HCT116 (cell line): ENCODE results near the gene NOC4L. TPM values are rescaled to one million over a fixed set of nuclear protein-coding genes. Genes with fewer than 3 reads are reported as not detected.

Experiments
- ATAC-seq: fragments of 200-7000 bp; cut with Tn5 transposase; 2 replicates; pipeline ENCODE4 v1.9.1; 2020; ENCODE audit warnings: mild to moderate bottlenecking, moderate library complexity
- BruUV-seq: library from RNA; stranded (reverse); fragments of 400-500 nt; replicated peaks from 2 replicates; lab custom pipeline; 2021; lab: Mats Ljungman, UMichigan
- CTCF ChIA-PET: fragments of 300-600 bp; sonication (Branson Sonifier 250); formaldehyde crosslinking; loops from one replicate; lab custom pipeline; 2021; ENCODE audit warnings: antibody characterized with exemption; lab: Charles Lee
- POLR2A ChIA-PET: fragments of 300-600, 350-600 bp; sonication (Branson Sonifier 250); formaldehyde crosslinking; loops from one replicate; lab custom pipeline; 2021; ENCODE audit warnings: antibody characterized with exemption; lab: Charles Lee
- RAD21 ChIA-PET, 2 experiments: fragments of 300-600 bp; sonication (Branson Sonifier 250); formaldehyde crosslinking; loops; one replicate each; lab custom pipeline; 2023; ENCODE audit warnings: low total read pairs in 2 of 2; ENCODE audit not compliant: uncharacterized antibody in 2 of 2, unreplicated experiment in 2 of 2, low non-redundant PET in 1 of 2; lab: Charles Lee
- DNase-seq: peaks from one replicate; pipeline ENCODE4 v3.0.0-alpha.2; 2010; ENCODE audit warnings: low read depth, low spot score
- H2AFZ ChIP-seq: fragments of 200-600 bp; shearing (Covaris generic), sonication (generic); 2 replicates; pipeline ENCODE4 v1.6.1; 2017; ENCODE audit warnings: low read depth, mixed run types, mixed read lengths, antibody characterized with exemption, low read length; ENCODE audit not compliant: poor library complexity, severe bottlenecking
- H3K27ac ChIP-seq: 2 replicates; pipeline ENCODE4 v1.5.1; 2012; ENCODE audit warnings: low read depth, low read length
- H3K27me3 ChIP-seq: fragments of 200-600 bp; sonication (generic); 2 replicates; pipeline ENCODE4 v1.6.1; 2016; ENCODE audit warnings: mixed run types, low read length, mixed read lengths; ENCODE audit not compliant: insufficient read depth
- H3K36me3 ChIP-seq, 2 experiments: fragments of 200-500 bp in 1 of 2; fragments of 200-600 bp in 1 of 2; sonication (Bioruptor generic) in 1 of 2; sonication (generic) in 1 of 2; 2 replicates each; pipeline versions ENCODE4 v1.5.1 to v1.6.1; 2014 to 2016; ENCODE audit warnings: low read length in 2 of 2, inconsistent platforms in 1 of 2, mixed read lengths in 1 of 2, mixed run types in 1 of 2; ENCODE audit not compliant: insufficient read depth in 2 of 2, control insufficient read depth in 1 of 2
- H3K4me1 ChIP-seq, 2 experiments: fragments of 200-600 bp in 1 of 2; sonication (generic) in 1 of 2; 2 replicates each; pipeline versions ENCODE4 v1.5.1 to v1.6.1; 2012 to 2017; ENCODE audit warnings: low read length in 2 of 2, inconsistent platforms in 1 of 2, mild to moderate bottlenecking in 1 of 2, mixed read lengths in 1 of 2, mixed run types in 1 of 2, moderate library complexity in 1 of 2; ENCODE audit not compliant: insufficient read depth in 2 of 2, control insufficient read depth in 1 of 2
- H3K4me2 ChIP-seq: fragments of 200-600 bp; sonication (generic); 2 replicates; pipeline ENCODE4 v1.6.1; 2017; ENCODE audit warnings: mixed run types, low read length, mixed read lengths
- H3K4me3 ChIP-seq, 2 experiments: fragments of 200-600 bp in 1 of 2; sonication (generic) in 1 of 2; replicated peaks in 1 of 2; 2 replicates each; pipeline ENCODE4 v1.5.1; 2011 to 2016; ENCODE audit warnings: low read length in 2 of 2, control low read depth in 1 of 2, low read depth in 1 of 2, mild to moderate bottlenecking in 1 of 2, mixed read lengths in 1 of 2, mixed run types in 1 of 2
- H3K79me2 ChIP-seq: fragments of 200-600 bp; sonication (generic); 2 replicates; pipeline ENCODE4 v1.6.1; 2017; ENCODE audit warnings: mild to moderate bottlenecking, mixed run types, low read length, moderate library complexity, mixed read lengths; ENCODE audit not compliant: insufficient read depth
- H3K9ac ChIP-seq: fragments of 200-600 bp; sonication (generic); 2 replicates; pipeline ENCODE4 v1.6.1; 2016; ENCODE audit warnings: low read length, mixed read lengths
- H3K9me2 ChIP-seq: fragments of 200-600 bp; sonication (generic), shearing (Covaris generic); 2 replicates; pipeline ENCODE4 v1.6.1; 2017; ENCODE audit warnings: mixed run types, mild to moderate bottlenecking, moderate library complexity; ENCODE audit not compliant: insufficient read depth
- H3K9me3 ChIP-seq, 2 experiments: fragments of 200-500 bp in 1 of 2; fragments of 200-600 bp in 1 of 2; sonication (Bioruptor generic) in 1 of 2; sonication (generic) in 1 of 2; 2 replicates each; pipeline ENCODE4 v1.6.1; 2014 to 2017; ENCODE audit warnings: low read length in 2 of 2, mixed read lengths in 2 of 2, inconsistent platforms in 1 of 2, low read depth in 1 of 2, mild to moderate bottlenecking in 1 of 2, mixed run types in 1 of 2, moderate library complexity in 1 of 2; ENCODE audit not compliant: control insufficient read depth in 1 of 2, insufficient read depth in 1 of 2
- H4K20me1 ChIP-seq: fragments of 200-600 bp; sonication (generic), shearing (Covaris generic); 2 replicates; pipeline ENCODE4 v1.6.1; 2017; ENCODE audit warnings: mixed run types, mild to moderate bottlenecking, moderate library complexity; ENCODE audit not compliant: insufficient read depth
- CBX3 ChIP-seq: IDR thresholded peaks from 2 replicates; pipeline ENCODE4 v1.6.1; 2012; ENCODE audit warnings: low read depth
- FOSL1 ChIP-seq: IDR thresholded peaks from 2 replicates; pipeline ENCODE4 v1.6.1; 2012; ENCODE audit warnings: low read depth
- JUND ChIP-seq: IDR thresholded peaks from 2 replicates; pipeline ENCODE4 v1.6.1; 2012
- POLR2AphosphoS5 ChIP-seq: IDR thresholded peaks from 2 replicates; pipeline ENCODE4 v1.6.1; 2011; ENCODE audit warnings: mild to moderate bottlenecking, low read depth, low read length, moderate library complexity
- RAD21 ChIP-seq: IDR thresholded peaks from 2 replicates; pipeline ENCODE4 v1.6.1; 2012; ENCODE audit warnings: low read depth, mild to moderate bottlenecking
- SIN3A ChIP-seq: IDR thresholded peaks from 2 replicates; pipeline ENCODE4 v1.6.1; 2012; ENCODE audit warnings: low read depth
- TCF7L2 ChIP-seq: IDR thresholded peaks from 2 replicates; pipeline ENCODE4 v1.7.0; 2011; ENCODE audit warnings: borderline replicate concordance, inconsistent platforms; ENCODE audit not compliant: insufficient read depth, insufficient read length; ENCODE audit errors: extremely low read depth
- ZBTB33 ChIP-seq: IDR thresholded peaks from 2 replicates; pipeline ENCODE4 v1.6.1; 2011; ENCODE audit warnings: mild to moderate bottlenecking, low read length, moderate library complexity; ENCODE audit not compliant: insufficient replicate concordance; ENCODE audit errors: extremely low read depth
- ZFX ChIP-seq: fragments of 450-650 bp; IDR thresholded peaks from 2 replicates; pipeline ENCODE4 v1.6.1; 2017
- intact Hi-C: fragments of 100-400 bp; cut with micrococcal nuclease; formaldehyde crosslinking; loops from 2 replicates; pipeline ENCODE4 v1.10.0; 2022
- total RNA-seq: library from RNA; stranded (reverse); gene quantifications from one replicate; pipeline ENCODE4 v1.2.1, GENCODE V29; 2021; ENCODE audit not compliant: unreplicated experiment
- TF ChIP-seq, protein P1 (sequence below): IDR thresholded peaks from 2 replicates; pipeline ENCODE4 v1.6.1; 2012
- TF ChIP-seq, protein P2 (sequence below): IDR thresholded peaks from 2 replicates; pipeline ENCODE4 v1.6.1; 2012; ENCODE audit warnings: low read depth

NOC4L gene
- total RNA-seq, 1 experiment from 2014 or later, result 47.6 TPM

- TF ChIP-seq, protein P1, sequence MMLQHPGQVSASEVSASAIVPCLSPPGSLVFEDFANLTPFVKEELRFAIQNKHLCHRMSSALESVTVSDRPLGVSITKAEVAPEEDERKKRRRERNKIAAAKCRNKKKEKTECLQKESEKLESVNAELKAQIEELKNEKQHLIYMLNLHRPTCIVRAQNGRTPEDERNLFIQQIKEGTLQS, result no peak
- TF ChIP-seq SIN3A (no peak), JUND (no peak), POLR2AphosphoS5 (no peak), ZFX (no peak), TCF7L2 (no peak), FOSL1 (no peak), ZBTB33 (no peak), RAD21 (no peak), CBX3 (no peak)
- TF ChIP-seq, protein P2, sequence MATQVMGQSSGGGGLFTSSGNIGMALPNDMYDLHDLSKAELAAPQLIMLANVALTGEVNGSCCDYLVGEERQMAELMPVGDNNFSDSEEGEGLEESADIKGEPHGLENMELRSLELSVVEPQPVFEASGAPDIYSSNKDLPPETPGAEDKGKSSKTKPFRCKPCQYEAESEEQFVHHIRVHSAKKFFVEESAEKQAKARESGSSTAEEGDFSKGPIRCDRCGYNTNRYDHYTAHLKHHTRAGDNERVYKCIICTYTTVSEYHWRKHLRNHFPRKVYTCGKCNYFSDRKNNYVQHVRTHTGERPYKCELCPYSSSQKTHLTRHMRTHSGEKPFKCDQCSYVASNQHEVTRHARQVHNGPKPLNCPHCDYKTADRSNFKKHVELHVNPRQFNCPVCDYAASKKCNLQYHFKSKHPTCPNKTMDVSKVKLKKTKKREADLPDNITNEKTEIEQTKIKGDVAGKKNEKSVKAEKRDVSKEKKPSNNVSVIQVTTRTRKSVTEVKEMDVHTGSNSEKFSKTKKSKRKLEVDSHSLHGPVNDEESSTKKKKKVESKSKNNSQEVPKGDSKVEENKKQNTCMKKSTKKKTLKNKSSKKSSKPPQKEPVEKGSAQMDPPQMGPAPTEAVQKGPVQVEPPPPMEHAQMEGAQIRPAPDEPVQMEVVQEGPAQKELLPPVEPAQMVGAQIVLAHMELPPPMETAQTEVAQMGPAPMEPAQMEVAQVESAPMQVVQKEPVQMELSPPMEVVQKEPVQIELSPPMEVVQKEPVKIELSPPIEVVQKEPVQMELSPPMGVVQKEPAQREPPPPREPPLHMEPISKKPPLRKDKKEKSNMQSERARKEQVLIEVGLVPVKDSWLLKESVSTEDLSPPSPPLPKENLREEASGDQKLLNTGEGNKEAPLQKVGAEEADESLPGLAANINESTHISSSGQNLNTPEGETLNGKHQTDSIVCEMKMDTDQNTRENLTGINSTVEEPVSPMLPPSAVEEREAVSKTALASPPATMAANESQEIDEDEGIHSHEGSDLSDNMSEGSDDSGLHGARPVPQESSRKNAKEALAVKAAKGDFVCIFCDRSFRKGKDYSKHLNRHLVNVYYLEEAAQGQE, result no peak
- H4K20me1 ChIP-seq, result no peaks in the 10 kb centered on the region
- H3K9me3 ChIP-seq, result no peaks in the 10 kb centered on the region
- CTCF ChIA-PET, result no interaction called here
- POLR2A ChIA-PET, result no interaction called here
- DNase-seq (no peak), ATAC-seq (no peak)
- no peaks in the 10 kb centered on the region for H3K27me3 ChIP-seq
- RAD21 ChIA-PET, result no interaction called here
- no peaks in the 10 kb centered on the region for H3K79me2 ChIP-seq
- no peak overlapping the region for H3K9ac ChIP-seq
- H3K4me3 ChIP-seq, result no peak overlapping the region
- H3K36me3 ChIP-seq, result no peaks in the 10 kb centered on the region
- BruUV-seq, result no TSS peak
- intact Hi-C loops, result no loop called here
- no peaks in the 10 kb centered on the region for H3K4me1 ChIP-seq
- H3K4me2 ChIP-seq, result no peak overlapping the region
- H3K9me2 ChIP-seq, result no peaks in the 10 kb centered on the region
- H2AFZ ChIP-seq, result no peak overlapping the region
- no peak overlapping the region; the same call in 1 of the 2 replicates for H3K27ac ChIP-seq
These were observed 30.0 kb downstream of the NOC4L start for GRCh38 chr12:132174015-132174838.
